K562 (cell line): Measurements from ENCODE around the gene SCNN1A. TPM values are rescaled to one million over a fixed set of nuclear protein-coding genes. Genes with fewer than 3 reads are reported as not detected.

ENCODE experiments used
- ARID2 ChIP-seq: fragments of 450-650 bp; IDR thresholded peaks from 2 replicates; pipeline ENCODE4 v1.6.1; 2017; ENCODE audit warnings: antibody characterized with exemption, mild to moderate bottlenecking
- CHD2 ChIP-seq: IDR thresholded peaks from 2 replicates; pipeline ENCODE4 v1.6.1; 2011; ENCODE audit warnings: low read depth, low read length
- EP300 ChIP-seq: IDR thresholded peaks from 2 replicates; pipeline ENCODE4 v1.6.1; 2012; ENCODE audit warnings: low read length, improper control_type of control experiment
- EWSR1 ChIP-seq: fragments of 450-650 bp; IDR thresholded peaks from 2 replicates; pipeline ENCODE4 v1.6.1; 2018; ENCODE audit warnings: borderline replicate concordance, mild to moderate bottlenecking, low read depth, moderate library complexity; ENCODE audit not compliant: partially characterized antibody
- GTF2E2 ChIP-seq: fragments of 200-800 bp; sonication (Bioruptor generic); IDR thresholded peaks from 2 replicates; pipeline ENCODE4 v1.6.1; 2016; ENCODE audit warnings: missing genetic modification characterization, missing compliant biosample characterization
- JUN ChIP-seq, 2 experiments: sonication (generic) in 1 of 2; formaldehyde crosslinking in 1 of 2; IDR thresholded peaks; 2 replicates each; pipeline versions ENCODE4 v1.6.1 to v1.8.0; 2012 to 2022; ENCODE audit warnings: borderline replicate concordance in 2 of 2, mild to moderate bottlenecking in 2 of 2, improper control_type of control experiment in 1 of 2, low read depth in 1 of 2, low read length in 1 of 2, missing genetic modification reagents in 1 of 2
- MEF2A ChIP-seq: IDR thresholded peaks from 2 replicates; pipeline ENCODE4 v1.6.1; 2011; ENCODE audit warnings: low read depth, mild to moderate bottlenecking, low read length, moderate library complexity; ENCODE audit not compliant: control insufficient read depth
- NBN ChIP-seq: fragments of 450-650 bp; IDR thresholded peaks from 2 replicates; pipeline ENCODE4 v1.6.1; 2016; ENCODE audit warnings: low read depth, mild to moderate bottlenecking
- POLR2G ChIP-seq: fragments of 200-400 bp; formaldehyde crosslinking; IDR thresholded peaks from 2 replicates; pipeline ENCODE4 v1.6.1; 2017; ENCODE audit warnings: low read depth, mild to moderate bottlenecking, antibody characterized with exemption, low read length, moderate library complexity
- PTTG1 ChIP-seq: fragments of 450-650 bp; IDR thresholded peaks from 2 replicates; pipeline ENCODE4 v1.6.1; 2016; ENCODE audit warnings: low read depth, mild to moderate bottlenecking, missing genetic modification characterization, missing compliant biosample characterization
- RNF2 ChIP-seq: sonication (generic); IDR thresholded peaks from 2 replicates; pipeline ENCODE4 v1.6.1; 2016
- SLC30A9 ChIP-seq: fragments of 250-450 bp; sonication (Bioruptor Pico); IDR thresholded peaks from 2 replicates; pipeline ENCODE4 v1.8.0; 2022; ENCODE audit warnings: mild to moderate bottlenecking, moderate library complexity
- SMARCB1 ChIP-seq: IDR thresholded peaks from 2 replicates; pipeline ENCODE4 v1.6.1; 2011; ENCODE audit warnings: improper control_type of control experiment, low read depth; ENCODE audit not compliant: insufficient read length
- TEAD4 ChIP-seq, 2 experiments: sonication (generic) in 1 of 2; formaldehyde crosslinking in 1 of 2; IDR thresholded peaks; 2 replicates each; pipeline versions ENCODE4 v1.6.1 to v1.8.0; 2012 to 2022; ENCODE audit warnings: borderline replicate concordance in 1 of 2, inconsistent platforms in 1 of 2, low read length in 1 of 2, mild to moderate bottlenecking in 1 of 2, missing genetic modification reagents in 1 of 2
- ZC3H4 ChIP-seq: sonication (generic); formaldehyde crosslinking; IDR thresholded peaks from 2 replicates; pipeline ENCODE4 v1.9.0; 2021; ENCODE audit warnings: missing genetic modification reagents, borderline replicate concordance
- ZNF668 ChIP-seq: fragments of 250-450 bp; sonication (Bioruptor Pico); IDR thresholded peaks from 2 replicates; pipeline ENCODE4 v1.8.0; 2022; ENCODE audit warnings: mild to moderate bottlenecking, inconsistent platforms
- polyA plus RNA-seq, 8 experiments: library from polyadenylated mRNA; depleted of rRNA in 4 of 8; stranded (reverse) in 5 of 8; unstranded in 3 of 8; fragments of >200 nt; fragmentation: Nextera tagmentation in 2 of 8; fragmentation: Illumina TruSeq in 1 of 8; extraction: Ambion mirVana in 2 of 8; extraction: Trizol in 1 of 8; gene quantifications; 2 replicates each; pipeline versions ENCODE4 v1.2.1 to v1.2.3, GENCODE V29; 2011 to 2014; ENCODE audit warnings: inconsistent platforms in 1 of 8, missing spikeins in 1 of 8
- total RNA-seq, 7 experiments: library from RNA; depleted of rRNA in 6 of 7; stranded (reverse); fragments of >200 nt in 6 of 7; fragmentation: Illumina TruSeq in 2 of 7; extraction: Trizol in 2 of 7; gene quantifications; 2 replicates each; pipeline versions ENCODE4 v1.2.1 to v1.2.3, GENCODE V29; 2011 to 2021; ENCODE audit warnings: low replicate concordance in 1 of 7
- TF ChIP-seq, protein P1 (sequence below), 2 experiments: IDR thresholded peaks; 2 replicates each; pipeline ENCODE4 v1.6.1; 2011; ENCODE audit warnings: borderline replicate concordance in 1 of 2, control low read depth in 1 of 2, low read depth in 1 of 2, low read length in 1 of 2, mild to moderate bottlenecking in 1 of 2, mixed read lengths in 1 of 2, moderate library complexity in 1 of 2; ENCODE audit not compliant: insufficient read depth in 1 of 2, insufficient read length in 1 of 2, poor library complexity in 1 of 2, severe bottlenecking in 1 of 2; ENCODE audit errors: extremely low read depth in 1 of 2
- TF ChIP-seq, protein P2 (sequence below): IDR thresholded peaks from 3 replicates; pipeline ENCODE4 v1.6.1; 2011; ENCODE audit warnings: borderline replicate concordance, mild to moderate bottlenecking; ENCODE audit not compliant: insufficient read length, insufficient read depth
- TF ChIP-seq, protein P3 (sequence below): fragments of 250-450 bp; sonication (Bioruptor Pico); IDR thresholded peaks from 2 replicates; pipeline ENCODE4 v1.6.1; 2021; ENCODE audit warnings: mild to moderate bottlenecking
- TF ChIP-seq, protein P4 (sequence below), 3 experiments: fragments of 200-800 bp in 1 of 3; sonication (Bioruptor generic) in 1 of 3; sonication (generic) in 1 of 3; formaldehyde crosslinking in 1 of 3; IDR thresholded peaks; 2 replicates each; pipeline versions ENCODE4 v1.6.1 to v1.8.0; 2016 to 2022; ENCODE audit warnings: mild to moderate bottlenecking in 2 of 3, missing compliant biosample characterization in 2 of 3, missing genetic modification characterization in 2 of 3, missing genetic modification reagents in 1 of 3

SCNN1A gene
- total and polyA plus RNA-seq, 9 of the 15 experiments (the other 6 are each of a cell fraction or from before 2014, with no cell fraction given): 0.15 to 0.49 (median 0.32) TPM; not detected in 5

DNA sequence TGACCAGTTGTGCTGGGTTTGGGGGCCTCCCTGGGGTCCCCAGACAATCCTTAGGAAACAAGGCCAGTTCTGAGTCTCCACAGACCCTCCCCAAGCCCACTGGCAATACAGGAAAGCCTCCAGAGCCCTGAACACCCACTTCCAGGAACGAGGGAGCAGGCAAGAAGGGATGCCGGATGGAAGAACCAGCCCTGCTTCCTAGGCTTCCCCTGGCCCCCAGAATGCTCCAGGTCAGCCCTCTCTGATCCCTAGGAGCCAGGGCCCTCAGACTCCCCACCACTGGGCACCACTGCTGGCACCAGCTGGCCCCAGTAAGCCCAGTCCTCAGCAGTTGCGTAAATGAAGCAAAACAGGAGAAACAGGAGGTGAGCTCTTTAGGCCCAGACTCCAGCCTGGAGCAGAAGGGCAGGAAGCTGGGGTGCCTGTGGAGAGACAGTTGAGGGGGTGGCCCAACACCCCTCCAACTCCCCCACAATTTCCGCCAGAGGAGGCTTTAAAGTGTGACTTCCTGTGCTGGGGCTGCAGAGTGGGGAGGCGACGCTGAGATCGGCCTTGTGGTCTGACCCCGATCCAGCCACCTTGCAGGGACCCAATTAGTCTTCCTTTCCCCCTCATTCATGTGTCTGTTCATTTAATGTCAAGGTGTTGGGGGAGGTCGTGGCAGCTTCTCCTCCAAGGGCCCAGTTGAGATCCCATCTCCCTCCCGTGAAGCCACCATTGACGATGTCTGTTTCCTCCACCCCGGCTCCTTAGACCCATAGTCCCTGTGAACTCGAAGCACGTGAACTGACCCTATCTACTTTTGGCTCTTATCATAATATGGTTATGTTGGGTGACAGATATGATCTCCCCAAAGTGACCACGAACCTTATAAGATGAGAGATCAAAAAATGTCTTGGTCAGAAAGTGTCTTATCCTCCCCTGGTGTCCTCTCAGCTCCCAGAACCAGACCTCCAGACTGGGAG, 38.2 kb downstream of the SCNN1A start (continued):
- TF ChIP-seq NBN (no peak), SLC30A9 (no peak), TEAD4 (IDR thresholded peaks at IDR 0.05; ENCODE audit: low read length) (no peak), TEAD4 (CRISPR knock-in tag; IDR thresholded peaks at IDR 0.05; ENCODE audit: borderline replicate concordance) (no peak), SMARCB1 (no peak), ZC3H4 (no peak), JUN (IDR thresholded peaks at IDR 0.05; ENCODE audit: borderline replicate concordance, low read depth, low read length) (no peak), JUN (CRISPR knock-in tag; IDR thresholded peaks at IDR 0.05; ENCODE audit: borderline replicate concordance) (no peak), EP300 (peak; percentile 40; the same call in 1 of the 2 replicates), ARID2 (no peak), POLR2G (no peak), GTF2E2 (tag) (no peak), RNF2 (peak; percentile 63; the same call in 1 of the 2 replicates), EWSR1 (no peak), MEF2A (no peak), CHD2 (no peak), PTTG1 (tag) (no peak), ZNF668 (CRISPR knock-in tag) (no peak)
- TF ChIP-seq, protein P1, sequence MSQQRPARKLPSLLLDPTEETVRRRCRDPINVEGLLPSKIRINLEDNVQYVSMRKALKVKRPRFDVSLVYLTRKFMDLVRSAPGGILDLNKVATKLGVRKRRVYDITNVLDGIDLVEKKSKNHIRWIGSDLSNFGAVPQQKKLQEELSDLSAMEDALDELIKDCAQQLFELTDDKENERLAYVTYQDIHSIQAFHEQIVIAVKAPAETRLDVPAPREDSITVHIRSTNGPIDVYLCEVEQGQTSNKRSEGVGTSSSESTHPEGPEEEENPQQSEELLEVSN (IDR thresholded peaks at IDR 0.05; ENCODE audit: borderline replicate concordance in 1 of 2, extremely low read depth in 1 of 2, insufficient read depth in 1 of 2, insufficient read length in 1 of 2, low read depth in 1 of 2, low read length in 1 of 2, poor library complexity in 1 of 2, severe bottlenecking in 1 of 2): peak; percentile 19 to 63
- TF ChIP-seq, protein P2, sequence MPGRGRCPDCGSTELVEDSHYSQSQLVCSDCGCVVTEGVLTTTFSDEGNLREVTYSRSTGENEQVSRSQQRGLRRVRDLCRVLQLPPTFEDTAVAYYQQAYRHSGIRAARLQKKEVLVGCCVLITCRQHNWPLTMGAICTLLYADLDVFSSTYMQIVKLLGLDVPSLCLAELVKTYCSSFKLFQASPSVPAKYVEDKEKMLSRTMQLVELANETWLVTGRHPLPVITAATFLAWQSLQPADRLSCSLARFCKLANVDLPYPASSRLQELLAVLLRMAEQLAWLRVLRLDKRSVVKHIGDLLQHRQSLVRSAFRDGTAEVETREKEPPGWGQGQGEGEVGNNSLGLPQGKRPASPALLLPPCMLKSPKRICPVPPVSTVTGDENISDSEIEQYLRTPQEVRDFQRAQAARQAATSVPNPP: no peak
- TF ChIP-seq, protein P3, sequence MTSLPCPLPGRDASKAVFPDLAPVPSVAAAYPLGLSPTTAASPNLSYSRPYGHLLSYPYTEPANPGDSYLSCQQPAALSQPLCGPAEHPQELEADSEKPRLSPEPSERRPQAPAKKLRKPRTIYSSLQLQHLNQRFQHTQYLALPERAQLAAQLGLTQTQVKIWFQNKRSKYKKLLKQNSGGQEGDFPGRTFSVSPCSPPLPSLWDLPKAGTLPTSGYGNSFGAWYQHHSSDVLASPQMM (CRISPR knock-in tag): no peak
- TF ChIP-seq, protein P4, sequence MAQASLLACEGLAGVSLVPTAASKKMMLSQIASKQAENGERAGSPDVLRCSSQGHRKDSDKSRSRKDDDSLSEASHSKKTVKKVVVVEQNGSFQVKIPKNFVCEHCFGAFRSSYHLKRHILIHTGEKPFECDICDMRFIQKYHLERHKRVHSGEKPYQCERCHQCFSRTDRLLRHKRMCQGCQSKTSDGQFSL (CRISPR knock-in tag; IDR thresholded peaks at IDR 0.05): 0 out of 2 replicates have a peak, but pooled peaks have one; percentile 33
- TF ChIP-seq, protein P4 (tag; IDR thresholded peaks at IDR 0.05): no peak
